Suprapubic skin (tissue), 4 donors: ENCODE data around the gene PCK2. TPM values are rescaled to one million over a fixed set of nuclear protein-coding genes. Genes with fewer than 3 reads are reported as not detected.

Source experiments
- DNase-seq, 2 donors: peaks; one replicate each; pipeline ENCODE4 v3.0.0-alpha.2; 2019; ENCODE audit warnings: low spot score in 2 of 2
- H3K27ac ChIP-seq: fragments of 200-600 bp; sonication (generic); one replicate; pipeline ENCODE4 v1.5.1; 2019
- H3K27me3 ChIP-seq: fragments of 200-600 bp; sonication (generic); one replicate; pipeline ENCODE4 v1.5.1; 2019
- H3K36me3 ChIP-seq: fragments of 200-600 bp; sonication (generic); one replicate; pipeline ENCODE4 v1.5.1; 2019
- H3K4me1 ChIP-seq: fragments of 200-600 bp; sonication (generic); one replicate; pipeline ENCODE4 v1.5.1; 2019
- H3K4me3 ChIP-seq: fragments of 200-600 bp; sonication (generic); one replicate; pipeline ENCODE4 v1.5.1; 2019; ENCODE audit warnings: mild to moderate bottlenecking
- H3K9me3 ChIP-seq: fragments of 200-600 bp; sonication (generic); one replicate; pipeline ENCODE4 v1.5.1; 2019
- CTCF ChIP-seq, 2 donors: fragments of 200-600 bp in 1 of 2; fragments of 450-650 bp in 1 of 2; sonication (generic) in 1 of 2; IDR thresholded peaks; one replicate each; pipeline ENCODE4 v1.5.1; 2016 to 2019; ENCODE audit warnings: antibody characterized with exemption in 2 of 2, mild to moderate bottlenecking in 1 of 2, moderate library complexity in 1 of 2
- EP300 ChIP-seq: sonication (generic); formaldehyde crosslinking; IDR thresholded peaks from one replicate; pipeline ENCODE4 v1.6.1; 2017; ENCODE audit warnings: antibody characterized with exemption
- POLR2A ChIP-seq, 2 donors: fragments of 450-650 bp; IDR thresholded peaks; one replicate each; pipeline ENCODE4 v1.6.1; 2017; ENCODE audit warnings: antibody characterized with exemption in 2 of 2, mild to moderate bottlenecking in 2 of 2, moderate library complexity in 2 of 2
- POLR2AphosphoS5 ChIP-seq, 3 donors: sonication (generic); formaldehyde crosslinking; IDR thresholded peaks; one replicate each; pipeline ENCODE4 v1.6.1; 2017; ENCODE audit warnings: antibody characterized with exemption in 3 of 3
- WGBS: methylation state at CpG from one replicate; pipeline ENCODE4 v1.1.5; 2018; 5-methylcytosine and 5-hydroxymethylcytosine counted together
- total RNA-seq, 4 donors: library from RNA; depleted of rRNA; stranded (reverse); fragments of >200 nt; gene quantifications; one replicate each; pipeline ENCODE4 v1.1.0, GENCODE V29; 2016

The PCK2 gene
- total RNA-seq, 4 donors from 2014 or later, result 9.2 to 25.1 (median 14.4) TPM

DNA sequence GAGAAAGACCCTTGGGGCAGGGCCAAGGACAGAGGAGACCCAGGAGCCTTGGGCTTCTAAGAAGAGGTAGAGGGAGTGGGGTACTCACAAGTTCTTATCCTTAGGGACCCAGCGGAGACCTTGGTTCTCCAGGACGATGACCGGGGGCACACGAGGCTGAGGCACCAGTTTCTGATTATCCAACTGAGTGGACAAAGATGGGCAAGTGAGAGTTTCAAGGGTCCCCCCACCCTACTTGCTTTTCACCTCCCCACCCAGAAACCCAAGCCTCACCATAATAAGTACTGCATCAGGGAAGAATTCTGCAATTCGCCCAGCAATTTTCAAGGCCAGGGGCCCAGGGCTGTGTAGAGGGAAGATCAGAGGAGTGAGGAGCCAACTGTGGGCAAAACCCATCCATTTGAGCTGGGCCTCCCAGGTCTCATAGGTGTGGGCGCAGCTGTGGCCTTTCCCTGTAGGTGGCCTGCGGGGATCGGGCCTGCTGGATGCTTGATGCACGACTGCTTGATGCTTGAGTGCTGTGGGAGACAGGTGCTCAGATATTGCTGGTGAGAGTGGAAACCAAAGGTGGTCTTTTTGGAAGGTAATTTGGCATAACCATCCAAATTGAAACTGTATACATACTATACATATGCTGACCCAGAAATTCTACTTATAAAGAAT, 45.3 kb downstream of the PCK2 start:
- TF ChIP-seq POLR2AphosphoS5 (IDR thresholded peaks at IDR 0.05) (no peak), EP300 (no peak), CTCF (IDR thresholded peaks at IDR 0.05) (no peak), POLR2A (IDR thresholded peaks at IDR 0.05) (no peak)
- peaks cover 32% of the 10 kb centered on the region for H3K36me3 ChIP-seq
- no peak overlapping the region for H3K27ac ChIP-seq
- DNase-seq, result no peak
- no peaks in the 10 kb centered on the region for H3K27me3 ChIP-seq
- peaks cover 54% of the 10 kb centered on the region for H3K4me1 ChIP-seq
- peak overlapping the region; percentile 76 for H3K4me3 ChIP-seq
- WGBS, result 86% methylated on average over 9 of the region's 9 CpGs
- H3K9me3 ChIP-seq, result no peaks in the 10 kb centered on the region

DNA sequence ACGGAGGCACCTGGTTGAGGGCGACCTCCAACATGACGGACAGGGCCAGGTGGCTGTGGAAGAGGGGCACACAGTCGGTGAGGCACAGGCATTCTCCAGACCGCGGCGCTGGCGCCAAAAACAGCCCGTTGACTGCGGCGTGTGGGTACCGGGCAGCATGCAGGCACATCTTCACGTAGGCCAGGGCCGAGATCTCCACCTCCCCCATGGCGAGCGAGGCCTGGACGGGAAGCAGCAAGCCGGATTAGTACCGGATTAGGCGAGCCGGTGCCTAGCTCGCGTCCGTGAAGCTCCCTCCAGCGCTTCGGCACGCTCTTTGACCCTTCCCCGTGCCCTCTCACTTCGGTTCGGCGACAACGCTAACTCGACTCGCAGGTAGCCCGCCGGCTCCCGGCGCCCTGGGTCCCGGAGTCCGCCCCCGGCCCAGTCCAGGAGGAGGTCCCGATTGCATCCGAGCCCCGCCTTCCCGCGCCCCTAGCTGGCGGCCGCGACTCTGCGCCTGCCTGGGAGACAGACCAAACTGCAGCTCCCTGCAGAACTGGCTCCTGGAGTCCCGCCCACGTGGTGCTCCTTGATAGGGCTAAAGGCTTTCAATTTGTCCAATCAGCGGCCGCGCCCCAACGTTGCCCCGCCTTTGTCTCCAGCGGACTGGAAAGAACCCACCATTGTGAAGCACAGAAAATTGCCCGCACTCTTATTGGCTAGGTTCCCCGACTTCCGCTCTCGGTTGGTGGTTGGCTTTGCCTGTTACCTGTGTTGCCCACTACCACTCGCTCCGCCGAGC, 47.2 kb downstream of the PCK2 start, which contains the start of gene EMC9:
Gene EMC9 (minus strand): TSS at position 495 of the 784 bp plus-strand sequence. CDS start 287 bp downstream, at position 208.
- Histone ChIP-seq H3K9me3 (no peaks in the 10 kb centered on the region), H3K4me1 (peaks cover 61% of the 10 kb centered on the region)
- TF ChIP-seq POLR2A (IDR thresholded peaks at IDR 0.05), result no peak
- no peak for TF ChIP-seq EP300
- TF ChIP-seq POLR2AphosphoS5 (IDR thresholded peaks at IDR 0.05), result peak in 2 of 3 donors; percentile 9 to 45
- TF ChIP-seq CTCF (IDR thresholded peaks at IDR 0.05), result peak; percentile 54 to 78

DNA sequence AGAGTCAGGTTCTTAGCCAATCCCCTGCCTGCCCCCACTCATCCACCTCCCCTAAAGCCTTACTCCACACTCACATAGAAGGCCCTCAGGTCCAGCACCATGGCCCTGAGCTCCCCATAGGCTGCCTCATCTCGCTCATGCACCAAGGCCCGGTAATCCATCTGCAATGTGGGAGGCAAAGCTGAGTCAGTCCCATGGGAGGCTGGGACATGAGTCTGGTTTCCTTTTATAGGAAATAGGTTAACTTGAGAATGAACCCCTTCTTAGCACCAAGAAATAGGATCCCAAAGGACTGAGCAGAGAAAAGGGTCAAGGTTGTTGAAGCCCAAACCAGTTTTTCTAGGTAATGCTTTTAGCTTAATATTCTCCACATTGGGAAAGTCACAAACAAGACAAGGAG, 49.4 kb downstream of the PCK2 start:
- Histone ChIP-seq H3K36me3 (peaks cover 21% of the 10 kb centered on the region), H3K9me3 (no peaks in the 10 kb centered on the region), H3K27ac (no peak overlapping the region), H3K27me3 (no peaks in the 10 kb centered on the region), H3K4me1 (peaks cover 52% of the 10 kb centered on the region), H3K4me3 (no peak overlapping the region)
- no peak for TF ChIP-seq CTCF (IDR thresholded peaks at IDR 0.05)
- no peak for TF ChIP-seq EP300
- TF ChIP-seq POLR2AphosphoS5 (IDR thresholded peaks at IDR 0.05), result no peak
- no peak for TF ChIP-seq POLR2A (IDR thresholded peaks at IDR 0.05)
- WGBS, result 67% methylated on average over 2 of the region's 2 CpGs
- no peak for DNase-seq

More for the DNA sequence above, 47.2 kb downstream of the PCK2 start, which contains the start of gene EMC9:
- Histone ChIP-seq H3K27ac (peak within 1 kb of the TSS; percentile 89), H3K27me3 (no peaks in the 10 kb centered on the region), H3K36me3 (peaks cover 32% of the 10 kb centered on the region), H3K4me3 (peak within 1 kb of the TSS; percentile 76)
- DNase-seq, result peak; percentile 100
- 0% methylated on average over 40 of the region's 65 CpGs for WGBS

GRCh38 chr14:24144451-24144850, 50.3 kb downstream of the PCK2 start:
- Histone ChIP-seq H3K4me1 (peaks cover 54% of the 10 kb centered on the region), H3K27me3 (no peaks in the 10 kb centered on the region), H3K4me3 (no peak overlapping the region), H3K9me3 (no peaks in the 10 kb centered on the region), H3K27ac (no peak overlapping the region), H3K36me3 (peaks cover 12% of the 10 kb centered on the region)
- DNase-seq, result no peak
- WGBS, result 96% methylated on average over 1 of the region's 1 CpG
- TF ChIP-seq CTCF (IDR thresholded peaks at IDR 0.05) (no peak), POLR2AphosphoS5 (IDR thresholded peaks at IDR 0.05) (no peak), EP300 (no peak), POLR2A (IDR thresholded peaks at IDR 0.05) (no peak)

DNA sequence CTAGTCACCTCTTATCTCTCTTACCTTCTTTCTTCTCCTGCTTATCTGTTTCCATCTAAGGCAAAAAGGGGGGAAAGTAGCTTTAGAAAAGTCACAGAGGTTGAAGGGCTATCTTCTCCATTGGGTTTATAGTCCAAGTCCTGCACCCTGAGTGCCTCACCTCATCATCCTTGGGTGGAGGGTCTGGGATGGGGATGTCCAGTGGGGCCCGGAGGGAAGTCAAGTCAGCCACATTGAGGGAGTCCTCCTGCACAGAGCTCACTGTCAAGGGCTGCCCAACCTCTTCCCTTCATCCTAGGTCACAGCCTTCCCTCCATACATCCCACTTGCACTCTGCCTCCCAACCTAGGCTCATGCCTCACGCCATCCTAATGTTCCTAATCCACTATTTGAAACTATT, 51.1 kb downstream of the PCK2 start:
- Histone ChIP-seq H3K27ac (no peak overlapping the region), H3K27me3 (no peaks in the 10 kb centered on the region), H3K4me1 (peaks cover 48% of the 10 kb centered on the region), H3K4me3 (no peak overlapping the region), H3K36me3 (peaks cover 17% of the 10 kb centered on the region), H3K9me3 (no peaks in the 10 kb centered on the region)
- TF ChIP-seq POLR2AphosphoS5 (IDR thresholded peaks at IDR 0.05) (no peak), POLR2A (IDR thresholded peaks at IDR 0.05) (no peak), CTCF (IDR thresholded peaks at IDR 0.05) (no peak), EP300 (no peak)
- WGBS, result 93% methylated on average over 2 of the region's 2 CpGs
- no peak for DNase-seq
